K562 (cell line): Measurements from ENCODE around the gene MRPS18B. TPM values are rescaled to one million over a fixed set of nuclear protein-coding genes. Genes with fewer than 3 reads are reported as not detected.

Experiments used
- CHCHD3 ChIP-seq: fragments of 250-450 bp; sonication (Bioruptor Pico); IDR thresholded peaks from 2 replicates; pipeline ENCODE4 v2.1.2; 2022; ENCODE audit warnings: mild to moderate bottlenecking
- FOXP1 ChIP-seq: sonication (generic); formaldehyde crosslinking; IDR thresholded peaks from 2 replicates; pipeline ENCODE4 v1.8.0; 2022; ENCODE audit warnings: mild to moderate bottlenecking, missing genetic modification reagents
- KDM5B ChIP-seq: fragments of 200-600 bp; sonication (generic); IDR thresholded peaks from 2 replicates; pipeline ENCODE4 v1.6.1; 2012; ENCODE audit warnings: low read depth, mild to moderate bottlenecking, moderate library complexity, low read length, control low read depth, inconsistent platforms; ENCODE audit not compliant: insufficient replicate concordance
- MBD1 ChIP-seq: fragments of 250-450 bp; sonication (Bioruptor Pico); IDR thresholded peaks from 2 replicates; pipeline ENCODE4 v1.8.0; 2022; ENCODE audit warnings: inconsistent platforms
- MEF2D ChIP-seq: conservative IDR thresholded peaks from 2 replicates; pipeline ENCODE4 v1.6.1; 2016; ENCODE audit warnings: low read depth, missing genetic modification characterization, missing compliant biosample characterization
- NCOA1 ChIP-seq: fragments of 450-650 bp; IDR thresholded peaks from 2 replicates; pipeline ENCODE4 v1.6.1; 2016; ENCODE audit warnings: low read depth
- NCOA4 ChIP-seq: fragments of 450-650 bp; IDR thresholded peaks from 2 replicates; pipeline ENCODE4 v1.6.1; 2018; ENCODE audit warnings: mild to moderate bottlenecking; ENCODE audit not compliant: partially characterized antibody
- PHB2 ChIP-seq: fragments of 450-650 bp; IDR thresholded peaks from 2 replicates; pipeline ENCODE4 v1.6.1; 2017; ENCODE audit warnings: low read depth
- POLR2AphosphoS5 ChIP-seq: IDR thresholded peaks from 2 replicates; pipeline ENCODE4 v1.6.1; 2011; ENCODE audit warnings: mild to moderate bottlenecking, low read depth, low read length, moderate library complexity; ENCODE audit not compliant: control insufficient read depth, insufficient read depth
- RCOR1 ChIP-seq, 2 experiments: IDR thresholded peaks; 2 replicates each; pipeline ENCODE4 v1.6.1; 2012; ENCODE audit warnings: low read depth in 2 of 2, low read length in 2 of 2, borderline replicate concordance in 1 of 2, improper control_type of control experiment in 1 of 2
- SREBF2 ChIP-seq: sonication (generic); formaldehyde crosslinking; IDR thresholded peaks from 2 replicates; pipeline ENCODE4 v1.4.0; 2020; ENCODE audit warnings: mild to moderate bottlenecking, missing genetic modification reagents
- ZNF174 ChIP-seq: fragments of 250-450 bp; sonication (Bioruptor Pico); IDR thresholded peaks from 2 replicates; pipeline ENCODE4 v1.4.0; 2020; ENCODE audit warnings: mild to moderate bottlenecking
- ZNF609 ChIP-seq: sonication (generic); formaldehyde crosslinking; IDR thresholded peaks from 2 replicates; pipeline ENCODE4 v1.8.1; 2023; ENCODE audit warnings: missing genetic modification reagents, mild to moderate bottlenecking, borderline replicate concordance
- ZNF780A ChIP-seq: fragments of 250-450 bp; sonication (Bioruptor Pico); IDR thresholded peaks from 2 replicates; pipeline ENCODE4 v1.5.0; 2021; ENCODE audit warnings: mild to moderate bottlenecking
- polyA plus RNA-seq, 8 experiments: library from polyadenylated mRNA; depleted of rRNA in 4 of 8; stranded (reverse) in 5 of 8; unstranded in 3 of 8; fragments of >200 nt; fragmentation: Nextera tagmentation in 2 of 8; fragmentation: Illumina TruSeq in 1 of 8; extraction: Ambion mirVana in 2 of 8; extraction: Trizol in 1 of 8; gene quantifications; 2 replicates each; pipeline versions ENCODE4 v1.2.1 to v1.2.3, GENCODE V29; 2011 to 2014; ENCODE audit warnings: inconsistent platforms in 1 of 8, missing spikeins in 1 of 8
- total RNA-seq, 7 experiments: library from RNA; depleted of rRNA in 6 of 7; stranded (reverse); fragments of >200 nt in 6 of 7; fragmentation: Illumina TruSeq in 2 of 7; extraction: Trizol in 2 of 7; gene quantifications; 2 replicates each; pipeline versions ENCODE4 v1.2.1 to v1.2.3, GENCODE V29; 2011 to 2021; ENCODE audit warnings: low replicate concordance in 1 of 7
- TF ChIP-seq, protein P1 (sequence below): fragments of 450-650 bp; IDR thresholded peaks from one replicate; pipeline ENCODE4 v1.6.1; 2018; ENCODE audit warnings: mild to moderate bottlenecking, moderate library complexity; ENCODE audit not compliant: partially characterized antibody
- TF ChIP-seq, protein P2 (sequence below): fragments of 250-450 bp; sonication (Bioruptor Pico); IDR thresholded peaks from 2 replicates; pipeline ENCODE4 v1.5.0; 2021; ENCODE audit warnings: mild to moderate bottlenecking, borderline replicate concordance

Gene MRPS18B
- total and polyA plus RNA-seq, 9 of the 15 experiments (the other 6 are each of a cell fraction or from before 2014, with no cell fraction given), result 132 to 383 (median 178) TPM

GRCh38 chr6:30647242-30648116 is 29.8 kb downstream of the MRPS18B start (continued):
- peak; percentile 83; the same call in 1 of the 2 replicates for TF ChIP-seq ZNF609
- no peak for TF ChIP-seq SREBF2 (CRISPR knock-in tag)
- TF ChIP-seq RCOR1 (IDR thresholded peaks at IDR 0.05; ENCODE audit: borderline replicate concordance in 1 of 2, low read depth in 2 of 2, low read length in 2 of 2), result no peak; a peak in 1 of 4 replicates
- no peak for TF ChIP-seq CHCHD3 (CRISPR knock-in tag)
- no peak for TF ChIP-seq PHB2
- TF ChIP-seq MEF2D (tag), result no peak
- no peak for TF ChIP-seq NCOA1
- no peak for TF ChIP-seq NCOA4
- peak; percentile 32 for TF ChIP-seq POLR2AphosphoS5
- TF ChIP-seq, protein P1, sequence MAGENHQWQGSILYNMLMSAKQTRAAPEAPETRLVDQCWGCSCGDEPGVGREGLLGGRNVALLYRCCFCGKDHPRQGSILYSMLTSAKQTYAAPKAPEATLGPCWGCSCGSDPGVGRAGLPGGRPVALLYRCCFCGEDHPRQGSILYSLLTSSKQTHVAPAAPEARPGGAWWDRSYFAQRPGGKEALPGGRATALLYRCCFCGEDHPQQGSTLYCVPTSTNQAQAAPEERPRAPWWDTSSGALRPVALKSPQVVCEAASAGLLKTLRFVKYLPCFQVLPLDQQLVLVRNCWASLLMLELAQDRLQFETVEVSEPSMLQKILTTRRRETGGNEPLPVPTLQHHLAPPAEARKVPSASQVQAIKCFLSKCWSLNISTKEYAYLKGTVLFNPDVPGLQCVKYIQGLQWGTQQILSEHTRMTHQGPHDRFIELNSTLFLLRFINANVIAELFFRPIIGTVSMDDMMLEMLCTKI, result no peak
- TF ChIP-seq ZNF780A, result no peak
- peak; percentile 21 for TF ChIP-seq FOXP1 (CRISPR knock-in tag)
- no peak for TF ChIP-seq ZNF174 (CRISPR knock-in tag)
- TF ChIP-seq MBD1 (CRISPR knock-in tag), result no peak
- TF ChIP-seq, protein P2, sequence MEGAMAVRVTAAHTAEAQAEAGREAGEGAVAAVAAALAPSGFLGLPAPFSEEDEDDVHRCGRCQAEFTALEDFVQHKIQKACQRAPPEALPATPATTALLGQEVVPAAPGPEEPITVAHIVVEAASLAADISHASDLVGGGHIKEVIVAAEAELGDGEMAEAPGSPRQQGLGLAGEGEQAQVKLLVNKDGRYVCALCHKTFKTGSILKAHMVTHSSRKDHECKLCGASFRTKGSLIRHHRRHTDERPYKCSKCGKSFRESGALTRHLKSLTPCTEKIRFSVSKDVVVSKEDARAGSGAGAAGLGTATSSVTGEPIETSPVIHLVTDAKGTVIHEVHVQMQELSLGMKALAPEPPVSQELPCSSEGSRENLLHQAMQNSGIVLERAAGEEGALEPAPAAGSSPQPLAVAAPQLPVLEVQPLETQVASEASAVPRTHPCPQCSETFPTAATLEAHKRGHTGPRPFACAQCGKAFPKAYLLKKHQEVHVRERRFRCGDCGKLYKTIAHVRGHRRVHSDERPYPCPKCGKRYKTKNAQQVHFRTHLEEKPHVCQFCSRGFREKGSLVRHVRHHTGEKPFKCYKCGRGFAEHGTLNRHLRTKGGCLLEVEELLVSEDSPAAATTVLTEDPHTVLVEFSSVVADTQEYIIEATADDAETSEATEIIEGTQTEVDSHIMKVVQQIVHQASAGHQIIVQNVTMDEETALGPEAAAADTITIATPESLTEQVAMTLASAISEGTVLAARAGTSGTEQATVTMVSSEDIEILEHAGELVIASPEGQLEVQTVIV (CRISPR knock-in tag), result no peak; the same call in 1 of the 2 replicates
- peak; percentile 64 for TF ChIP-seq KDM5B
